Caco-2 (cell line): Measurements from ENCODE around the gene URI1. TPM values are rescaled to one million over a fixed set of nuclear protein-coding genes. Genes with fewer than 3 reads are reported as not detected.
"Not testable (repeated sequence)": the region's sequence is repeated elsewhere in the genome, so short reads cannot be mapped to it uniquely, and the experiment has no call there.

Source experiments
- BruUV-seq: library from RNA; stranded (reverse); fragments of 400-500 nt; replicated peaks from 2 replicates; lab custom pipeline; 2021; lab: Mats Ljungman, UMichigan
- CTCF ChIA-PET: fragments of 300-600 bp; sonication (Branson Sonifier 250); formaldehyde crosslinking; loops from one replicate; lab custom pipeline; 2022; ENCODE audit warnings: antibody characterized with exemption; lab: Charles Lee
- POLR2A ChIA-PET: fragments of 300-600 bp; sonication (Branson Sonifier 250); formaldehyde crosslinking; loops from one replicate; lab custom pipeline; 2022; ENCODE audit warnings: antibody characterized with exemption; lab: Charles Lee
- DNase-seq, 2 experiments: peaks; one replicate each; pipeline versions ENCODE4 v3.0.0 to v3.0.0-alpha.2; 2020 to 2022
- H3K27me3 ChIP-seq: replicated peaks from 2 replicates; pipeline ENCODE4 v1.6.0; 2011; ENCODE audit warnings: low read length; ENCODE audit not compliant: control insufficient read depth, insufficient read depth
- H3K36me3 ChIP-seq: 2 replicates; pipeline ENCODE4 v1.5.1; 2011; ENCODE audit warnings: low read length; ENCODE audit not compliant: control insufficient read depth, insufficient read depth
- H3K4me1 ChIP-seq: fragments of 250-450 bp; sonication (Bioruptor Pico); 2 replicates; pipeline ENCODE4 v1.5.1; 2020; ENCODE audit warnings: mild to moderate bottlenecking
- H3K4me3 ChIP-seq: 2 replicates; pipeline ENCODE4 v1.5.1; 2011; ENCODE audit warnings: low read depth, mild to moderate bottlenecking, control low read depth, low read length
- H3K9me3 ChIP-seq: fragments of 250-450 bp; sonication (Bioruptor Pico); 2 replicates; pipeline ENCODE4 v1.5.1; 2020; ENCODE audit warnings: mild to moderate bottlenecking, moderate library complexity
- H3K27ac Mint-ChIP-seq: one replicate; pipeline ENCODE4 v1.8.0; 2022; ENCODE audit warnings: mixed read lengths; ENCODE audit not compliant: unreplicated experiment
- H3K27me3 Mint-ChIP-seq: one replicate; pipeline ENCODE4 v1.8.0; 2022; ENCODE audit warnings: mixed read lengths; ENCODE audit not compliant: insufficient read depth, unreplicated experiment
- H3K36me3 Mint-ChIP-seq: one replicate; pipeline ENCODE4 v1.8.0; 2022; ENCODE audit warnings: mild to moderate bottlenecking, mixed read lengths; ENCODE audit not compliant: insufficient read depth, unreplicated experiment
- H3K4me1 Mint-ChIP-seq: one replicate; pipeline ENCODE4 v1.8.0; 2022; ENCODE audit warnings: low read depth, mixed read lengths; ENCODE audit not compliant: unreplicated experiment
- H3K4me3 Mint-ChIP-seq: one replicate; pipeline ENCODE4 v1.8.0; 2022; ENCODE audit warnings: mild to moderate bottlenecking, moderate library complexity, mixed read lengths; ENCODE audit not compliant: unreplicated experiment
- H3K9me3 Mint-ChIP-seq: one replicate; pipeline ENCODE4 v1.8.0; 2022; ENCODE audit warnings: mixed read lengths; ENCODE audit not compliant: unreplicated experiment
- intact Hi-C: fragments of 100-400 bp; cut with micrococcal nuclease; formaldehyde crosslinking; loops from one replicate; pipeline ENCODE4 v1.10.0; 2022; ENCODE audit not compliant: unreplicated experiment
- total RNA-seq: library from RNA; stranded (reverse); gene quantifications from 2 replicates; pipeline ENCODE4 v1.2.3, GENCODE V29; 2022
- TF ChIP-seq, protein P1 (sequence below), 2 experiments: fragments of 200-600 bp in 1 of 2; IDR thresholded peaks; 1 replicate in 1 of 2; 2 replicates in 1 of 2; pipeline versions ENCODE4 v1.5.1 to v1.8.0; 2011 to 2022; ENCODE audit warnings: antibody characterized with exemption in 1 of 2, control low read depth in 1 of 2, inconsistent platforms in 1 of 2, low read depth in 1 of 2, low read length in 1 of 2, mild to moderate bottlenecking in 1 of 2, moderate library complexity in 1 of 2; ENCODE audit not compliant: insufficient read depth in 1 of 2, severe bottlenecking in 1 of 2, unreplicated experiment in 1 of 2

Gene URI1
- total RNA-seq, 1 experiment from 2014 or later = 59.5 TPM

DNA sequence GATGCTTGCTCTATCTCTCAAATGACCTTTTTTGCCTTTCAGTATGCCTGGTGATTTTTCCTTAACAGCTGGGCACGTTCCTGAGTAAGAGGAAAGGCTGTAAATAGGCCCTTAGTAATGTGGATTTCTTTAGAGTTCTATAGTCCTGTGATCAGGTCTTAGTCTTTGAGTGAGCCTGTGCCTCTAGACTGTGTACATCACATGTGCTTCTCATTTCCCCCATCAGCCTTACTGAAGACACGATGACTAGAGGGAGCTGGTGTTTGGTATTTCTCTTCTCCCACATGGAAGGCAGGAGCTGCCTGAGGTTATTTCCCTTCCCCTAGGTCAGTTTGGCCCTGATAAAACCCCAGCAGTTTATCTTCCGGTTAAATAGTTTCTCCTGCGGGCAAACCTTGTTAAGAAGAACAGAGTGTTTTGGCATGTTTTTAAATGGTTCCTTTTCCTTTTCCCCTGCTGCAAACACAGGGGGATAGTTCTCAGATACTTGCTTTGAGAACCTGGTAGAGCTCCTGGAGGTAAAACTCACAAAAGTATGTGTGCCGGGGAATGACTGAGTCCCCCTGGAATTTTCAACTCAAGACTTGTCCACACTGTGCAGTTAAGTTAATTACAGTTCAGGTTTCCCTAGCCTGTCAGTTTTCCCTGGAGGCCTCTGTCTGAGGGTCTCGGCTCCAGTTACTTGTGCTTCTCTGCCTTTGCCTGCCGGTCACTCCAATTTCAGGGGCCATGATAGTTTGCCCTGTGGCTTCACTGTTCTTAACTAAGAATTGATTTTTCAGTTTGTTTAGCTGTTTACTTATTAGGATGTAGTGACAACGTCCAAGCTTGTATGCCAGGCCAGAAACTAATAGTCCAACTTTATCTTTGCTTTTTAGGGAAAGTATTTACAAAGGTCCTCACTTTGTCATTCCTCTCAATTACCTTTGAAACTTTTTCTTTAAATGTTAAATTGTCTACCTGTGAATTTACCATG, 94.4 kb downstream of the URI1 start:
- POLR2A ChIA-PET = no interaction called here
- no peaks in the 10 kb centered on the region for H3K4me1 ChIP-seq
- peaks cover 1% of the 10 kb centered on the region; the same call in 1 of the 2 replicates for H3K36me3 ChIP-seq
- no peaks in the 10 kb centered on the region; the same call in 1 of the 2 replicates for H3K9me3 ChIP-seq
- Mint-ChIP-seq H3K36me3 (peaks cover 20% of the 10 kb centered on the region), H3K27me3 (no peaks in the 10 kb centered on the region), H3K4me3 (no peak overlapping the region), H3K4me1 (peaks cover 6% of the 10 kb centered on the region), H3K9me3 (peaks cover 47% of the 10 kb centered on the region), H3K27ac (no peak overlapping the region)
- no peak overlapping the region for H3K4me3 ChIP-seq
- TF ChIP-seq, protein P1, sequence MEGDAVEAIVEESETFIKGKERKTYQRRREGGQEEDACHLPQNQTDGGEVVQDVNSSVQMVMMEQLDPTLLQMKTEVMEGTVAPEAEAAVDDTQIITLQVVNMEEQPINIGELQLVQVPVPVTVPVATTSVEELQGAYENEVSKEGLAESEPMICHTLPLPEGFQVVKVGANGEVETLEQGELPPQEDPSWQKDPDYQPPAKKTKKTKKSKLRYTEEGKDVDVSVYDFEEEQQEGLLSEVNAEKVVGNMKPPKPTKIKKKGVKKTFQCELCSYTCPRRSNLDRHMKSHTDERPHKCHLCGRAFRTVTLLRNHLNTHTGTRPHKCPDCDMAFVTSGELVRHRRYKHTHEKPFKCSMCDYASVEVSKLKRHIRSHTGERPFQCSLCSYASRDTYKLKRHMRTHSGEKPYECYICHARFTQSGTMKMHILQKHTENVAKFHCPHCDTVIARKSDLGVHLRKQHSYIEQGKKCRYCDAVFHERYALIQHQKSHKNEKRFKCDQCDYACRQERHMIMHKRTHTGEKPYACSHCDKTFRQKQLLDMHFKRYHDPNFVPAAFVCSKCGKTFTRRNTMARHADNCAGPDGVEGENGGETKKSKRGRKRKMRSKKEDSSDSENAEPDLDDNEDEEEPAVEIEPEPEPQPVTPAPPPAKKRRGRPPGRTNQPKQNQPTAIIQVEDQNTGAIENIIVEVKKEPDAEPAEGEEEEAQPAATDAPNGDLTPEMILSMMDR (IDR thresholded peaks at IDR 0.05; ENCODE audit: insufficient read depth in 1 of 2, low read depth in 1 of 2, low read length in 1 of 2, severe bottlenecking in 1 of 2, unreplicated experiment in 1 of 2) = no peak
- no peak for DNase-seq
- CTCF ChIA-PET = no interaction called here
- no peaks in the 10 kb centered on the region for H3K27me3 ChIP-seq
- no TSS peak for BruUV-seq
- intact Hi-C loops = no loop called here

DNA sequence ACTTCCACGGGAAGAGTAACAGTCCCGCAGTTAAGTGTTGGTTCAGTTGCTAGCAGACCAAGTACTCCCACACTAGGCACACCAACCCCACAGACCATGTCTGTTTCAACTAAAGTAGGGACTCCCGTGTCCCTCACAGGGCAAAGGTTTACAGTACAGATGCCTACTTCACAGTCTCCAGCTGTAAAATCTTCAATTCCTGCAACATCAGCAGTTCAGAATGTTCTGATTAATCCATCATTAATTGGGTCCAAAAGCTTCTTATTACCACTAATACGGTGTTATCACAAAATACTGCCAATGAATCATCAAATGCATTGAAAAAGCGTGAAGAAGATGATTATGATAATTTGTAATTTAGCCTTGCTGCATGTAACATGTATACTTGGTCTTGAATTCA, 95.8 kb downstream of the URI1 start:
- BruUV-seq = no TSS peak
- POLR2A ChIA-PET = no interaction called here
- Histone ChIP-seq H3K27me3 (no peaks in the 10 kb centered on the region), H3K9me3 (no peaks in the 10 kb centered on the region; the same call in 1 of the 2 replicates), H3K4me3 (no peak overlapping the region), H3K36me3 (peaks cover 1% of the 10 kb centered on the region; the same call in 1 of the 2 replicates), H3K4me1 (no peaks in the 10 kb centered on the region)
- TF ChIP-seq, protein P1 (IDR thresholded peaks at IDR 0.05; ENCODE audit: insufficient read depth in 1 of 2, low read depth in 1 of 2, low read length in 1 of 2, severe bottlenecking in 1 of 2, unreplicated experiment in 1 of 2) = no peak
- intact Hi-C loops = no loop called here
- CTCF ChIA-PET = no interaction called here
- H3K27me3 Mint-ChIP-seq = no peaks in the 10 kb centered on the region
- no peak for DNase-seq
- no peak overlapping the region for H3K27ac Mint-ChIP-seq
- no peak overlapping the region for H3K4me3 Mint-ChIP-seq
- peaks cover 46% of the 10 kb centered on the region for H3K9me3 Mint-ChIP-seq
- H3K36me3 Mint-ChIP-seq = peaks cover 12% of the 10 kb centered on the region
- peaks cover 6% of the 10 kb centered on the region for H3K4me1 Mint-ChIP-seq

DNA sequence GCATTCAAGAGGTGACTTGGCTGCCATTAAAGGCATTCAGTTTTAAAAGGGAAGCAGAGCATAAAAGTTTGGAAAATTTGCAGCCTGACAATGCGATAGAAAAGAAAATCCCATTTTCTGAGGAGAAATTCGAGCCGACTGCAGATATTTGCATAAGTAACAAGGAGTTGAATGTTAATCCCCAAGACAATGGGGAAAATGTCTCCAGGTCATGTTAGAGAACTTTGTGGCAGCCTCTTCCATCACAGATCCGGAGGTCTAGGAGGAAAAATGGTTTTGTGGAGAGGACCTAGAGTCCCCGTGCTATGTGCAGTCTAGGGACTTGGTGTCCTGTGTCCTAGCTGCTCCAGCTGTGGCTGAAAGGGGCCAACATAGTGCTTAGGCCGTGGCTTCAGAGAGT, 99.9 kb downstream of the URI1 start:
- H3K27ac Mint-ChIP-seq, DNase-seq, intact Hi-C loops, H3K4me3 Mint-ChIP-seq, CTCF ChIA-PET, H3K4me3 ChIP-seq, H3K9me3 ChIP-seq, H3K4me1 Mint-ChIP-seq, POLR2A ChIA-PET, H3K36me3 ChIP-seq, H3K27me3 Mint-ChIP-seq, H3K4me1 ChIP-seq, BruUV-seq, H3K27me3 ChIP-seq: not testable (repeated sequence)
- Mint-ChIP-seq H3K36me3 (peaks cover 11% of the 10 kb centered on the region), H3K9me3 (peaks cover 25% of the 10 kb centered on the region)

DNA sequence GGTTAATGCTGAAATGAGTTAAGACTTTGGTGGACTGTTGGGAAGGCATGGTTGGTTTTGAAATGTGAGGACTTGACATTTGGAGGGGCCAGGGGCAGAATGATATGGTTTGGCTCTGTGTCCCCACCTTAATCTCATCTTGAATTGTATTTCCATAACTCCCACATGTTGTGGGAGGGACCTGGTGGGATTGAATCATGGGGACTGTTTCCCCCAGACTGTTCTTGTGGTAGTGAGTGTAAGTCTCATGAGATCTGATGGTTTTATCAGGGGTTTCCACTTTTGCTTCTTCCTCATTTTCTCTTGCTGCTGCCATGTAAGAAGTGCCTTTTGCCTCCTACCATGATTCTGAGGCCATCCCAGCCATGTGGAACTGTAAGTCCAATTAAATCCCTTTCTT, 101.0 kb downstream of the URI1 start:
- H3K4me1 ChIP-seq, H3K36me3 Mint-ChIP-seq, H3K4me3 ChIP-seq, H3K9me3 ChIP-seq, H3K36me3 ChIP-seq, H3K27me3 ChIP-seq, DNase-seq, H3K4me3 Mint-ChIP-seq, CTCF ChIA-PET, H3K4me1 Mint-ChIP-seq, BruUV-seq, H3K27me3 Mint-ChIP-seq, POLR2A ChIA-PET, intact Hi-C loops, H3K27ac Mint-ChIP-seq: not testable (repeated sequence)
- H3K9me3 Mint-ChIP-seq = peaks cover 19% of the 10 kb centered on the region
